Spleen (tissue), 11 donors: ENCODE data around the gene PLEKHA1. TPM values are rescaled to one million over a fixed set of nuclear protein-coding genes. Genes with fewer than 3 reads are reported as not detected.

Source experiments
- DNase-seq: peaks from one replicate; pipeline ENCODE4 v3.0.0-alpha.2; 2020
- H3K27ac ChIP-seq, 8 donors: fragments of 200-600 bp; sonication (generic) in 7 of 8; 1 replicate in 4 of 8; 2 replicates in 4 of 8; pipeline versions ENCODE4 v1.5.0 to v1.8.0; 2016 to 2021; ENCODE audit warnings: inconsistent platforms in 4 of 8, mild to moderate bottlenecking in 4 of 8, moderate library complexity in 1 of 8
- H3K27me3 ChIP-seq, 7 donors: fragments of 200-600 bp; sonication (generic) in 6 of 7; replicated peaks in 1 of 7; 1 replicate in 4 of 7; 2 replicates in 3 of 7; pipeline versions ENCODE4 v1.5.0 to v1.8.0; 2016 to 2021; ENCODE audit warnings: inconsistent platforms in 3 of 7, mild to moderate bottlenecking in 1 of 7
- H3K36me3 ChIP-seq, 6 donors: fragments of 200-600 bp; sonication (generic) in 5 of 6; 1 replicate in 4 of 6; 2 replicates in 2 of 6; pipeline versions ENCODE4 v1.5.0 to v1.8.0; 2016 to 2021; ENCODE audit warnings: inconsistent platforms in 2 of 6
- H3K4me1 ChIP-seq, 6 donors: fragments of 200-600 bp; sonication (generic) in 5 of 6; 1 replicate in 3 of 6; 2 replicates in 3 of 6; pipeline versions ENCODE4 v1.5.0 to v1.8.0; 2016 to 2021; ENCODE audit warnings: inconsistent platforms in 3 of 6
- H3K4me3 ChIP-seq, 8 donors: fragments of 200-600 bp; sonication (generic) in 7 of 8; 1 replicate in 4 of 8; 2 replicates in 4 of 8; pipeline versions ENCODE4 v1.5.0 to v1.8.0; 2016 to 2021; ENCODE audit warnings: inconsistent platforms in 4 of 8, mild to moderate bottlenecking in 4 of 8, moderate library complexity in 2 of 8
- H3K9me3 ChIP-seq, 8 donors: fragments of 200-600 bp; sonication (generic) in 7 of 8; 1 replicate in 4 of 8; 2 replicates in 4 of 8; pipeline versions ENCODE4 v1.5.0 to v1.8.0; 2016 to 2021; ENCODE audit warnings: inconsistent platforms in 4 of 8
- CTCF ChIP-seq, 11 experiments: fragments of 200-600 bp in 7 of 11; fragments of 450-650 bp in 4 of 11; sonication (generic) in 4 of 11; IDR thresholded peaks in 8 of 11; conservative IDR thresholded peaks in 3 of 11; 1 replicate in 7 of 11; 2 replicates in 4 of 11; pipeline versions ENCODE4 v1.4.0 to v1.8.0; 2016 to 2021; ENCODE audit warnings: antibody characterized with exemption in 11 of 11, inconsistent platforms in 4 of 11, mild to moderate bottlenecking in 1 of 11
- POLR2A ChIP-seq, 3 donors: fragments of 450-650 bp; IDR thresholded peaks; one replicate each; pipeline ENCODE4 v1.5.1; 2017; ENCODE audit warnings: antibody characterized with exemption in 3 of 3, mild to moderate bottlenecking in 1 of 3
- POLR2AphosphoS5 ChIP-seq, 3 donors: sonication (generic); formaldehyde crosslinking; IDR thresholded peaks; one replicate each; pipeline ENCODE4 v1.5.1; 2017; ENCODE audit warnings: antibody characterized with exemption in 3 of 3
- WGBS, 5 donors: extraction: QIAGEN DNeasy Blood & Tissue Kit in 3 of 5; methylation state at CpG; one replicate each; pipeline versions ENCODE4 v1.1.5 to v1.1.7; 2013 to 2018; 5-methylcytosine and 5-hydroxymethylcytosine counted together
- intact Hi-C: fragments of 100-400 bp; cut with DNase I; formaldehyde crosslinking; loops from one replicate; pipeline ENCODE4 v1.15.0; 2023; ENCODE audit warnings: low total_unique reads
- polyA plus RNA-seq, 3 donors: library from polyadenylated mRNA; stranded (reverse); fragments of 200-250 nt; gene quantifications; one replicate each; pipeline ENCODE4 v1.2.1, GENCODE V29; 2013
- total RNA-seq, 7 donors: library from RNA; depleted of rRNA in 3 of 7; stranded (reverse); fragments of >200 nt in 3 of 7; fragmentation: NEBNext Ultra II Directional in 4 of 7; extraction: Animal tissue kit (Norgen Biotek cat#: 25700) in 4 of 7; gene quantifications; one replicate each; pipeline versions ENCODE4 v1.1.0 to v1.2.1, GENCODE V29; 2016 to 2021
- donor health status: healthy with polysubstance abuse.
- donor health status: DM: no; HTN: no; CAD: no; lungs with moderate emphysema.
- donor health status: DM: no; HTN: no; CAD: no.
- donor health status: Bipolar disorder and iron deficiency.
- donor health status: healthy.
- donor health status: DM: no; HTN: no; CAD: no.
- donor health status: DM: yes; HTN: yes; CAD: no.

PLEKHA1 gene
- total and polyA plus RNA-seq, 10 donors = 7.9 to 31.1 (median 22.1) TPM

GRCh38 chr10:122407375-122408125 is 33.0 kb downstream of the PLEKHA1 start:
- Histone ChIP-seq H3K4me1 (peaks cover 0 to 14% (median 4%) of the 10 kb centered on the region in 6 donors), H3K27ac (peak overlapping the region in 1 of 8 donors; percentile 46), H3K36me3 (peaks cover 0 to 66% (median 9%) of the 10 kb centered on the region in 6 donors), H3K9me3 (no peaks in the 10 kb centered on the region), H3K4me3 (no peak overlapping the region), H3K27me3 (no peaks in the 10 kb centered on the region)
- DNase-seq = no peak
- WGBS, 5 donors = 69 to 78% (median 75%) methylated on average over 8 of the region's 8 CpGs
- intact Hi-C loops = no loop called here
- TF ChIP-seq CTCF (IDR thresholded peaks at IDR 0.05 in 8 of 11, conservative IDR thresholded peaks at IDR 0.05 in 3 of 11) (no peak), POLR2A (IDR thresholded peaks at IDR 0.05) (no peak), POLR2AphosphoS5 (IDR thresholded peaks at IDR 0.05) (no peak)

GRCh38 chr10:122413327-122413726 is 38.8 kb downstream of the PLEKHA1 start:
- H3K4me3 ChIP-seq = no peak overlapping the region
- peaks cover 0 to 30% (median 22%) of the 10 kb centered on the region in 6 donors for H3K4me1 ChIP-seq
- H3K27ac ChIP-seq = no peak overlapping the region
- intact Hi-C loops = no loop called here
- H3K9me3 ChIP-seq = no peaks in the 10 kb centered on the region
- H3K36me3 ChIP-seq = peaks cover 0 to 65% (median 12%) of the 10 kb centered on the region in 6 donors
- TF ChIP-seq POLR2AphosphoS5 (IDR thresholded peaks at IDR 0.05) (no peak), CTCF (IDR thresholded peaks at IDR 0.05 in 8 of 11, conservative IDR thresholded peaks at IDR 0.05 in 3 of 11) (no peak), POLR2A (IDR thresholded peaks at IDR 0.05) (no peak)
- H3K27me3 ChIP-seq = no peaks in the 10 kb centered on the region
- no peak for DNase-seq

GRCh38 chr10:122417667-122418066 is 43.2 kb downstream of the PLEKHA1 start:
- Histone ChIP-seq H3K27me3 (no peaks in the 10 kb centered on the region), H3K36me3 (peaks cover 0 to 65% (median 11%) of the 10 kb centered on the region in 6 donors), H3K9me3 (no peaks in the 10 kb centered on the region), H3K4me1 (peaks cover 5 to 73% (median 31%) of the 10 kb centered on the region in 6 donors), H3K27ac (peak overlapping the region in 5 of 8 donors; percentile 50 to 81 (median 59)), H3K4me3 (no peak overlapping the region)
- no peak for TF ChIP-seq POLR2AphosphoS5 (IDR thresholded peaks at IDR 0.05)
- no peak for TF ChIP-seq CTCF (IDR thresholded peaks at IDR 0.05 in 8 of 11, conservative IDR thresholded peaks at IDR 0.05 in 3 of 11)
- TF ChIP-seq POLR2A (IDR thresholded peaks at IDR 0.05) = no peak
- WGBS, 5 donors = 77 to 93% (median 89%) methylated on average over 2 of the region's 2 CpGs
- DNase-seq = no peak
- intact Hi-C loops = no loop called here

GRCh38 chr10:122419016-122419415 is 44.5 kb downstream of the PLEKHA1 start:
- no peaks in the 10 kb centered on the region for H3K27me3 ChIP-seq
- WGBS, 5 donors = 81 to 88% (median 83%) methylated on average over 1 of the region's 1 CpG
- intact Hi-C loops = no loop called here
- H3K36me3 ChIP-seq = peaks cover 0 to 54% (median 10%) of the 10 kb centered on the region in 6 donors
- TF ChIP-seq POLR2A (IDR thresholded peaks at IDR 0.05) (no peak), POLR2AphosphoS5 (IDR thresholded peaks at IDR 0.05) (no peak), CTCF (IDR thresholded peaks at IDR 0.05 in 8 of 11, conservative IDR thresholded peaks at IDR 0.05 in 3 of 11) (no peak)
- peaks cover 5 to 87% (median 31%) of the 10 kb centered on the region in 6 donors for H3K4me1 ChIP-seq
- H3K4me3 ChIP-seq = no peak overlapping the region
- H3K9me3 ChIP-seq = no peaks in the 10 kb centered on the region
- no peak overlapping the region for H3K27ac ChIP-seq
- DNase-seq = no peak
